HG03457 (cell line): ENCODE results near the gene RCHY1.
"Not testable (repeated sequence)": the region's sequence is repeated elsewhere in the genome, so short reads cannot be mapped to it uniquely, and the experiment has no call there.

Experiments used
- ATAC-seq: cut with Tn5 transposase; IDR thresholded peaks from one replicate; pipeline ENCODE4 v1.9.1; 2021; ENCODE audit warnings: moderate number of reproducible peaks; ENCODE audit not compliant: unreplicated experiment

The RCHY1 gene

GRCh38 chr4:75514131-75514948 is at the start of gene RCHY1, which contains the start of gene THAP6:
Gene RCHY1, minus strand, starts transcription at chr4:75514403. Its CDS starts 117 bp downstream, at chr4:75514286.
Gene THAP6, plus strand, starts transcription at chr4:75514473. Its CDS starts 980 bp downstream, at chr4:75515453.
- peak; percentile 85 for ATAC-seq

GRCh38 chr4:75561789-75562188 is 47.6 kb upstream of the RCHY1 start:
- no peak for ATAC-seq

GRCh38 chr4:75557696-75558095 is 43.5 kb upstream of the RCHY1 start:
- ATAC-seq = no peak

- peak; percentile 77 for ATAC-seq
Observed at GRCh38 chr4:75555294-75556164, 41.3 kb upstream of the RCHY1 start, which contains the start of gene ODAPH. Gene ODAPH, plus strand, starts transcription at chr4:75556066. Its CDS starts 17 bp downstream, at chr4:75556083.

DNA sequence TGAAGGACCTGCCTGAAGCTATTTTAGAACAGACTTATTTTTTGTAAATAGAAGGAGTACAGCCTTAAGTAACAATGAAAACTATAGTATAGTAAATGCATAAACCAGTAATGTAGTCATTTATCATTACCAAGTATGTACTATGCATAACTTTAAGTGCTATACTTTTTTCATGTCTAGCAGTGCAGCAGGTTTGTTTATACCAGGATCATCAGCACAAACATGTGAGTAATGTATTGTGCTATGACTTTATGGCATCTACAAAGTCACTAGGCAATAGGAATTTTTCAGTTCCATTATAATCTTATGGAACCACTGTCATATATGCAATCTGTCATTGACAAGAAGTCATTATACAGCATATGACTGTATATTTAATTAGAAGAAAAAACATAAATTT is 38.2 kb upstream of the RCHY1 start:
- no peak for ATAC-seq

- ATAC-seq = no peak
Observed at GRCh38 chr4:75549019-75549418, 34.8 kb upstream of the RCHY1 start.

DNA sequence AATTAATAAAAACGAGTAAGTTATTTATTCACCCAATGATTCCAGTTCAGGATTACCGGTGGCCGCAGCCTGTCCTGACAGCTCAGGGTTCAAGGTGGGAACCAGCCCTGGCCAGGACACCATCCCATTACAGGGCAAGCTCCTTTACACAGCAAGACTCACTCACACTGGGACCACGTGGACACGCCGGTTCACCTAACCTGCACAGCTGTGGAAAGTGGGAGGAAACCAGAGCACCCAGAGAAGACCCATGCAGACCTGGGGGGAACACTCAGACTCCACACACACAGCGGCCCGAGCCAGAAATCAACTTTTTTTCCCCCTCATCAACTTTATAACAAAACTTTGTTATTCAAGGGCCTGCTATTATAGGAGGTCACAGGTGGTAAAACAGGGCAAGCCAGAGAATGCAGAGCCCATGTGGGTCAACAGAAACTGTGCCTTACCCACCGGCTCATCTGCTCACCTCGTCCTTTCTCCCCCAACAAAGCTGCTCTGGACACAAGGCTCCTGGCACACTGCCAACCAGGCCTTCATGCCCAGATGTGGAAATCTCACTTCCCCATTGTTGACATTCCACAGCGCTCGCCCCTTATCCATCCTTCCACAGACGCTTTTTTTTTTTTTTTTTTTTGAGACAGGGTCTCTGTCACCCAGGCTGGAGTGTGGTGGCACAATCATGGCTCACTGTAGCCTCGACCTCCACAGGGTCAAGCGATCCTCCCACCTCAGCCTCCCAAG is 33.6 kb upstream of the RCHY1 start:
- no peak for ATAC-seq

GRCh38 chr4:75545526-75545925 is 31.3 kb upstream of the RCHY1 start:
- no peak for ATAC-seq

DNA sequence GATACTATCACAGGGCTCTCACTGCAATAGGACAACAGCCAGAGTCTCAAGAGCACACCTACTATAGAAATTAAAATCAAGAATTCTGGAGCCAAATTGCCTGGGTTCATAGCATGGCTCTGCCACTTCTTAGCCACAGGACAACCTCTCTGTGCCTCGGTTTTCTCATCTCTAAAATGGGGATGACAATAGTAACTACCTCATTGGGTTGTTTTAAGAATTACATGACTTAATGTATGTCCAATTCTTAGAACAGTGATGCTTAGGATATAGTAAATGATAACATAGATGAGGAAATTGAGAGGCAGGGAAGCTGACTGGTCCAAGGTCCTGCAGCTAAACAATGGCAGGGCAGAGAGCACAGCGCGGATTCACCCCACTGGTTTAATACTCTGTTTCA is 30.7 kb upstream of the RCHY1 start:
- ATAC-seq = no peak

- not testable (repeated sequence) for ATAC-seq
Observed at GRCh38 chr4:75544220-75544619, 30.0 kb upstream of the RCHY1 start.

DNA sequence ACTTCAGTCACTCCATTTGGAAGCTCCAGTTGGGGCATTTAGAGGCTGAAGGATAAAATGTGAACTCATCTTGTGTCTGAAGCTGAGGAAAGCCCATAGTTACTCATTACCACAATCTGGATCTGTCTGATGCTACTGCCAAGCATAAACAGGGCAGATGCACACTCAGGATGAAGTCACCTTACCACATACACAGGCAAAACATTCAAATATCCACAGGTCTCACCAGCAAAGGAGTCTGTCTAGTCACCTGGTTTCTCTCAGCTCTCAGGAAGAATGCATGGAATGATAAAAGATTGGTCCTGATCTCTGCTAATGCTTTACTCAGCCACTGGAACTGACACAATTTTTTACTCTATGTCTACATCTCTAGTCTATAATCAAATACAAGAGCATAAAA is 28.6 kb upstream of the RCHY1 start:
- ATAC-seq = no peak

DNA sequence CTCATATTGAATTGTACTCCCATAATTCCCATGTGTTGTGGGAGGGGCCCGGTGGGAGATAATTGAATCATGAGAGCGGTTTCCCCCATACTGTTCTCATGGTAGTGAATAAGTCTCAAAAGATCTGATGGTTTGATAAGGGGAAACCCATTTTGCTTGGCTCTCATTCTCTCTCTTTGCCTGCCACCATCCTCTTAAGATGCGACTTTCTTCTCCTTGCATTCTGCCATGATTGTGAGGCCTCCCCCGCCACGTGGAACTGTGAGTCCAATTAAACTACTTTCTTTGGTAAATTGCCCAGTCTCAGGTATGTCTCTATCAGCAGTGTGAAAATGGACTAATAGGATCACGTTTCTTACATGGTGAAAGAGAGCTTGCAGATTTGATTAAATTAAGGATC is 23.1 kb upstream of the RCHY1 start:
- ATAC-seq = not testable (repeated sequence)

DNA sequence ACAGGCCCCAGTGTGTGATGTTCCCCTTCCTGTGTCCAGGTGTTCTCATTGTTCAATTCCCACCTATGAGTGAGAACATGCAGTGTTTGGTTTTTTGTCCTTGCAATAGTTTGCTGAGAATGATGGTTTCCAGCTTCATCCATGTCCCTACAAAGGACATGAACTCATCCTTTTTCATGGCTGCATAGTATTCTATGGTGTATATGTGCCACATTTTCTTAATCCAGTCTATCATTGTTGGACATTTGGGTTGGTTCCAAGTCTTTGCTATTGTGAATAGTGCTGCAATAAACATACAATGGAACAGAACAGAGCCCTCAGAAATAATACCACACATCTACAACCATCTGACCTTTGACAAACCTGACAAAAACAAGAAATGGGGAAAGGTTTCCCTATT is 19.7 kb upstream of the RCHY1 start:
- ATAC-seq = not testable (repeated sequence)

DNA sequence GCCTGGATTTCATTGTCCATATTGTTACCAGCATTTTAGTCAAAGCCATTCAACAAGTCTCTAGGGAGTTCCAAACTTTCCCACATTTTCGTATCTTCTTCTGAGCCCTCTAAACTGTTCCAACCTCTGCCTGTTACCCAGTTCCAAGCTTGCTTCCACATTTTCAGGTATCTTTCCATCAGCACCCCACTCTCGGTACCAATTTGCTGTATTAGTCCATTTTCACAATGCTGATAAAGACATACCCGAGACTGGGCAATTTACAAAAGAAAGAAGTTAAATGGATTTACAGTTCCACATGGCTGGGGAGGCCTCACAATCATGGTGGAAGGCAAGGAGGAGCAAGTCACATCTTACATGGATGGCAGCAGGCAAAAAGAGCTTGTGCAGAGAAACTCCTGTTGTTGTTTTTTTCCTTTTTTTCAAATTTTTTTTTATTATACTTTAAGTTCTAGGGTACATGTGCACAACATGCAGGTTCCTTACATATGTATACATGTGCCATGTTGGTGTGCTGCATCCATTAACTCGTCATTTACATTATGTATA is 19.2 kb upstream of the RCHY1 start:
- ATAC-seq = not testable (repeated sequence)

DNA sequence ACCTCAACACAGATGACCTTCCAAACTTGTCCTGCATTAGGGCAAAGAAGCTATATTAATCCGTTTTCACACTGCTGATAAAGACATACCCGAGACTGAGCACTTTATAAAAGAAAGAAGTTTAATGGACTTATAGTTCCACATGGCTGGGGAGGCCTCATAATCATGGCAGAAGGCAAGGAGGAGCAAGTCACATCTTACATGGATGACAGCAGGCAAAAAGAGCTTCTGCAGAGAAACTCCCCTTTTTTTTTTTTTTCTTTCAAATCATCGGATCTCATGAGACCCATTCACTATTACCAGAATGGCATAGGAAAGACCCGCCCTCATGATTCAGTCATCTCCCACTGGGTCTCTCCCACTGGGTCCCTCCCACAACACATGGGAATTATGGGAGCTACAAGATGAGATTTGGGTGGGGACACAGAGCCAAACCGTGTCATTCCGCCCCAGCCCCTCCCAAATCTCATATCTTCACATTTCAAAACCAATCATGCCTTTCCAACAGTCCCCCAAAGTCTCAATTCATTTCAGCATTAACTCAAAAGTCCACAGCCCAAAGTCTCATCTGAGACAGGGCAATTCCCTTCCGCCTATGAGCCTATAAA is 17.4 kb upstream of the RCHY1 start:
- ATAC-seq = not testable (repeated sequence)

DNA sequence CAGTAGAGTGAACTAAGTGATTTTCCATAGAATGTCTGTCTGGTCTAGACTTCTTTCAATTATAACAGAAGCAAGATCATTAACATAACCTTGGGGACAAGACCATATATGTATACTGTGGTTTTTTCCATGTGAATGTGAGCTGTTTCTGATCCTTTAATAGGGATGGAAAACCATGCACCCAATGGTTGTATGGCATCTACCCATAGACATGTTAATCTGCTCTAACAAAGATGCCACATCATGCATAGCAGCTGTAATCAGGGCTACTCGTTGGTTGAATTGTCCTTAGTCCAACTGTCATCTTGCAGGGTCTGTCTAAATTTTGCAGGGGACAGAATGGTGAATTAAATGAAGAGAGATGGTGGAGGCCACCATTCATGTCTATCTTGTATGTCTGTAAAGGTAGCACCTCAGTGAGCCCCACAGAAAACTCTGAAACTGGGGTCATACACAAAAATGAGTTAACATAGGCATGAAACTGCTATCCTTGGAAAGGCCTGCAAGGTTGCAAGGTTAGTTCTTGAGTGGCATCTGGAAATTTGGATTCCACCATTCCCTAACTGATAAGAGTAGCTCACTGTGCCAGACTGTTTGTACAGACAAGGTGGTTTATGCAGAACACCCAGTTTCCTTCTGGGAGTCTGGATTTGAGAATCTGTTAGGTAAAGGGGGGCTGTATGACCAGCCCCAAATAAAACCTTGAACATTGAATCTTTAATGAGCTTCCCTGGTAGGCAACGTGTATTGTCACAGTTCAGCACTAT is 16.5 kb upstream of the RCHY1 start:
- no peak for ATAC-seq

DNA sequence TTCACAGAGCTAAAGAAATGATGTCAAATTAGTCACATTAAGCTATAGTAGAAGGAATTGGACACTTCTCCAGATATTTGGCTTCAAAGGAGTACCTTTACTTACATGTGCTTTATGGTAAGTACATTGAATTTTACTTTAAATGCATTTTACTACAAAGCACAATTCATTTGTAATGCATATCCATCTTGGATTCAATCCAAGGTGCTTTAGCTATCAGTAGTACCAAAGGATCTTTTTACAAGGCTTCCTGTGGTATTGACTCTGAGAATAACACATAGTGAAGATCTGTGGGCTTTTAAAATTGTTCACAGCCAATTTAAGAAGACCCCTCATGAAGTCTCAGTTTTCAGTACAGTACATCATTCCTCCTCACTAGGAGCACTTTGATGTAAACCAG is 13.3 kb upstream of the RCHY1 start:
- ATAC-seq = no peak

DNA sequence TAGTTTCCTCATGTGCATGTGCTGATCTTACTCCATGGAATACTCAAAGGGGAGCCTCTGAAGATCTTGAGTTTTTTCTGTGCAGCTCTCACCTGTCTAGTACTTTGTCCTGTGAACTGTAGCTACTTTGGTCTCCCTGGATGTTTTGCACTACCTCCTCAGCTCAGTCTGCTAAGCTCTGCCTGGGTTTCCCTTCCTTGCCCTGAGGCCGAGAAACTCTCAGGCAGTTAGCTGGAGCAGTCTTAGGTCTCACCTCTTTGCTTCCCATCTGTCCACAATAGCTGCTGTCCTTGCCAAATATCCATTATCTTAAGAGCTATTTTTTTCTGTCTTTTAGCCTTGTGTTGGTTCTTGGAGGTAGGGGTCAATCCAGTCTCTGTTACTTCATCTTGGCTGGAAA is 11.7 kb upstream of the RCHY1 start:
- ATAC-seq = no peak

DNA sequence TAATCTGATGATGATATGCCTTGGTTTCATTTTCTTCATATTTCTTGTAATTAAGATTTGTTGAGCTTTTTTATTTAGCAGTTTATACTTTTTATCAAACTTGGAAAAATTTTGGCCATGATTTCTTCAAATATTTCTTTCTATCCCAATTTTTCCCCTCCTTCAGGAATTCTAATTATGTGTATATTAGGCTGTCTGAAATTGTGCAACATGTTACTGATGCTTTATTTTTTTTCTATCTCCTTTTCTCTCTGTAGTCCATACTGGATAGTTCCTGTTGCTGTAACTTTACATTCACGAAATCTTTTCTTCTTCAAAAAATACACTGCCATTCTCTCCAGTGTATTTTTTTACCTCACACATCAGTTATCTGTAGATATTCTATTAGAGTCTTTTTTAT is 10.9 kb upstream of the RCHY1 start:
- ATAC-seq = no peak

DNA sequence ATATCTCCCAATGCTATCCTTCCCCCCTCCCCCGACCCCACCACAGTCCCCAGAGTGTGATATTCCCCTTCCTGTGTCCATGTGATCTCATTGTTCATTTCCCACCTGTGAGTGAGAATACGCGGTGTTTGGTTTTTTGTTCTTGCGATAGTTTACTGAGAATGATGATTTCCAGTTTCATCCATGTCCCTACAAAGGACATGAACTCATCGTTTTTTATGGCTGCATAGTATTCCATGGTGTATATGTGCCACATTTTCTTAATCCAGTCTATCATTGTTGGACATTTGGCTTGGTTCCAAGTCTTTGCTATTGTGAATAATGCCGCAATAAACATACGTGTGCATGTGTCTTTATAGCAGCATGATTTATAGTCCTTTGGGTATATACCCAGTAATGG is 5.2 kb upstream of the RCHY1 start:
- not testable (repeated sequence) for ATAC-seq
